Progenitor cell of endocrine pancreas (in vitro differentiated cells): ENCODE measurements around the gene TMEM51. TPM values are rescaled to one million over a fixed set of nuclear protein-coding genes. Genes with fewer than 3 reads are reported as not detected.

Experiments used
- DNase-seq: peaks from one replicate; pipeline ENCODE4 v3.0.0; 2021; ENCODE audit warnings: low spot score; ENCODE audit not compliant: unreplicated experiment
- H3K27ac Mint-ChIP-seq: 2 replicates; pipeline ENCODE4 v1.8.0; 2021; ENCODE audit warnings: mild to moderate bottlenecking, moderate library complexity, mixed read lengths
- H3K27me3 Mint-ChIP-seq: 2 replicates; pipeline ENCODE4 v1.8.0; 2021; ENCODE audit warnings: mixed read lengths
- H3K36me3 Mint-ChIP-seq: 2 replicates; pipeline ENCODE4 v1.8.0; 2022; ENCODE audit warnings: mixed read lengths; ENCODE audit not compliant: insufficient read depth
- H3K4me1 Mint-ChIP-seq: 2 replicates; pipeline ENCODE4 v1.8.0; 2021; ENCODE audit warnings: low read depth, mixed read lengths
- H3K4me3 Mint-ChIP-seq: 2 replicates; pipeline ENCODE4 v1.8.0; 2021; ENCODE audit warnings: low read depth, mild to moderate bottlenecking, moderate library complexity, mixed read lengths
- H3K9me3 Mint-ChIP-seq: 2 replicates; pipeline ENCODE4 v1.8.0; 2021; ENCODE audit warnings: low read depth, mixed read lengths
- CTCF ChIP-seq: fragments of 200-600 bp; sonication (generic); IDR thresholded peaks from one replicate; pipeline ENCODE4 v1.5.0; 2021; ENCODE audit warnings: antibody characterized with exemption, mild to moderate bottlenecking; ENCODE audit not compliant: unreplicated experiment
- total RNA-seq: library from RNA; stranded (reverse); gene quantifications from 2 replicates; pipeline ENCODE4 v1.2.1, GENCODE V29; 2021

The TMEM51 gene
- total RNA-seq, 1 donor from 2014 or later: 14.8 TPM

GRCh38 chr1:15120251-15120945, 33.1 kb upstream of the TMEM51 start:
- Mint-ChIP-seq H3K4me3 (no peak overlapping the region), H3K27ac (no peak overlapping the region), H3K4me1 (no peaks in the 10 kb centered on the region), H3K27me3 (peaks cover 20% of the 10 kb centered on the region), H3K36me3 (no peaks in the 10 kb centered on the region), H3K9me3 (no peaks in the 10 kb centered on the region)
- no peak for DNase-seq
- no peak for TF ChIP-seq CTCF

- Mint-ChIP-seq H3K4me3 (no peak overlapping the region), H3K27ac (no peak overlapping the region), H3K4me1 (no peaks in the 10 kb centered on the region), H3K36me3 (no peaks in the 10 kb centered on the region), H3K27me3 (peaks cover 8% of the 10 kb centered on the region), H3K9me3 (no peaks in the 10 kb centered on the region)
- DNase-seq: no peak
- no peak for TF ChIP-seq CTCF
These were observed 31.2 kb upstream of the TMEM51 start for GRCh38 chr1:15122331-15122730.

- Mint-ChIP-seq H3K27me3 (peaks cover 7% of the 10 kb centered on the region), H3K36me3 (no peaks in the 10 kb centered on the region), H3K4me1 (no peaks in the 10 kb centered on the region), H3K4me3 (no peak overlapping the region), H3K9me3 (no peaks in the 10 kb centered on the region), H3K27ac (no peak overlapping the region)
- DNase-seq: no peak
- no peak for TF ChIP-seq CTCF
These were observed 30.3 kb upstream of the TMEM51 start for GRCh38 chr1:15123270-15123669.

GRCh38 chr1:15123925-15124324, 29.6 kb upstream of the TMEM51 start:
- peaks cover 3% of the 10 kb centered on the region for H3K27me3 Mint-ChIP-seq

GRCh38 chr1:15124362-15125100, 29.0 kb upstream of the TMEM51 start:
- TF ChIP-seq CTCF: no peak

More at GRCh38 chr1:15123925-15124324, 29.6 kb upstream of the TMEM51 start:
- Mint-ChIP-seq H3K9me3 (no peaks in the 10 kb centered on the region), H3K36me3 (no peaks in the 10 kb centered on the region), H3K4me3 (no peak overlapping the region), H3K4me1 (no peaks in the 10 kb centered on the region), H3K27ac (no peak overlapping the region)
- DNase-seq: no peak
- no peak for TF ChIP-seq CTCF

More at GRCh38 chr1:15124362-15125100, 29.0 kb upstream of the TMEM51 start:
- H3K27ac Mint-ChIP-seq: no peak overlapping the region
- H3K36me3 Mint-ChIP-seq: no peaks in the 10 kb centered on the region
- no peaks in the 10 kb centered on the region for H3K4me1 Mint-ChIP-seq
- peaks cover 3% of the 10 kb centered on the region for H3K9me3 Mint-ChIP-seq
- H3K4me3 Mint-ChIP-seq: no peak overlapping the region
- peaks cover 2% of the 10 kb centered on the region for H3K27me3 Mint-ChIP-seq
- DNase-seq: no peak
